NCI-H2029 treated with DMSO at 0.1 percent for 48 hours (cell line): ENCODE results near the gene DEFB112.

Experiments
- DNase-seq: peaks from one replicate; lab custom pipeline; 2025; lab: John Stamatoyannopoulos, UW

The DEFB112 gene

GRCh38 chr6:50049829-50050228 lies at the start of gene DEFB112:
Gene DEFB112, minus strand, starts transcription at chr6:50049929. Its CDS starts 60 bp downstream, at chr6:50049869.
- DNase-seq, result no peak

GRCh38 chr6:50098641-50098993 lies 48.9 kb upstream of the DEFB112 start:
- DNase-seq, result no peak

- DNase-seq, result no peak
These were observed 48.4 kb upstream of the DEFB112 start for GRCh38 chr6:50097966-50098640.

- no peak for DNase-seq
These were observed 46.6 kb upstream of the DEFB112 start for GRCh38 chr6:50096296-50096695.

GRCh38 chr6:50093938-50094272 lies 44.2 kb upstream of the DEFB112 start:
- DNase-seq, result no peak

GRCh38 chr6:50093116-50093937 lies 43.6 kb upstream of the DEFB112 start:
- DNase-seq, result no peak

GRCh38 chr6:50091641-50092040 lies 41.9 kb upstream of the DEFB112 start:
- no peak for DNase-seq

GRCh38 chr6:50089911-50090310 lies 40.2 kb upstream of the DEFB112 start:
- no peak for DNase-seq

GRCh38 chr6:50087231-50087954 lies 37.7 kb upstream of the DEFB112 start:
- no peak for DNase-seq

GRCh38 chr6:50077385-50077784 lies 27.7 kb upstream of the DEFB112 start:
- DNase-seq, result no peak

- DNase-seq, result no peak
These were observed 26.7 kb upstream of the DEFB112 start for GRCh38 chr6:50076431-50076830.

- no peak for DNase-seq
These were observed 22.2 kb upstream of the DEFB112 start for GRCh38 chr6:50071921-50072320.

- DNase-seq, result no peak
These were observed 20.4 kb upstream of the DEFB112 start for GRCh38 chr6:50070101-50070500.

- no peak for DNase-seq
These were observed 12.3 kb upstream of the DEFB112 start for GRCh38 chr6:50062051-50062450.

GRCh38 chr6:50056242-50056641 lies 6.5 kb upstream of the DEFB112 start:
- no peak for DNase-seq

GRCh38 chr6:50047026-50047425 lies 2.7 kb downstream of the DEFB112 start:
- DNase-seq, result no peak

- DNase-seq, result peak; percentile 72
These were observed 18.8 kb downstream of the DEFB112 start for GRCh38 chr6:50030777-50031562.

- no peak for DNase-seq
These were observed 19.4 kb downstream of the DEFB112 start for GRCh38 chr6:50030350-50030749.

- DNase-seq, result no peak
These were observed 24.5 kb downstream of the DEFB112 start for GRCh38 chr6:50025258-50025657.

GRCh38 chr6:50021894-50022293 lies 27.8 kb downstream of the DEFB112 start, which contains the start of gene DEFB110:
Gene DEFB110, minus strand, starts transcription at chr6:50021994. Its CDS starts 59 bp downstream, at chr6:50021935.
- DNase-seq, result no peak

- DNase-seq, result no peak
These were observed 41.9 kb downstream of the DEFB112 start for GRCh38 chr6:50007819-50008218.

- DNase-seq, result no peak
These were observed 46.6 kb downstream of the DEFB112 start for GRCh38 chr6:50003139-50003538.
